ENCODE data around the gene KIF1A. TPM values are rescaled to one million over a fixed set of nuclear protein-coding genes. Genes with fewer than 3 reads are reported as not detected.

KIF1A gene
- total RNA-seq, 1 donor from 2014 or later: 29.9 TPM

GRCh38 chr2:240811346-240812300, 8.4 kb downstream of the KIF1A start:
- Histone ChIP-seq H3K27me3 (no peaks in the 10 kb centered on the region), H3K9me3 (ENCODE audit: low read depth) (no peaks in the 10 kb centered on the region), H3K4me1 (no peaks in the 10 kb centered on the region), H3K79me2 (ENCODE audit: low read depth) (peaks cover 77% of the 10 kb centered on the region), H3F3A (ENCODE audit: low read depth) (no peaks in the 10 kb centered on the region), H2AFZ (replicated peaks) (no peak overlapping the region), H3K4me2 (no peak overlapping the region), H3K36me3 (no peaks in the 10 kb centered on the region), H3K4me3 (no peak overlapping the region), H3K9ac (no peak overlapping the region), H4K20me1 (ENCODE audit: low read depth) (peaks cover 8% of the 10 kb centered on the region), H3K27ac (no peak overlapping the region)
- no peak for DNase-seq (ENCODE audit: low spot score)
- Mint-ChIP-seq H3K36me3 (peaks cover 39% of the 10 kb centered on the region), H3K27ac (no peak overlapping the region), H3K4me3 (no peak overlapping the region), H3K4me1 (no peaks in the 10 kb centered on the region), H3K27me3 (ENCODE audit: insufficient read depth, low read depth) (peaks cover 4% of the 10 kb centered on the region), H3K9me3 (peaks cover 51% of the 10 kb centered on the region)
- no peak for TF ChIP-seq EZH2 (IDR thresholded peaks at IDR 0.05)
- TF ChIP-seq EZH2phosphoT487 (IDR thresholded peaks at IDR 0.05): no peak
- no peak for TF ChIP-seq CTCF (IDR thresholded peaks at IDR 0.05)

GRCh38 chr2:240810621-240811020, 9.4 kb downstream of the KIF1A start:
- TF ChIP-seq CTCF (IDR thresholded peaks at IDR 0.05) (no peak), EZH2 (IDR thresholded peaks at IDR 0.05) (no peak), EZH2phosphoT487 (IDR thresholded peaks at IDR 0.05) (no peak)
- no peak for DNase-seq (ENCODE audit: low spot score)
- peaks cover 77% of the 10 kb centered on the region for H3K79me2 ChIP-seq (ENCODE audit: low read depth)

GRCh38 chr2:240810199-240810598, 9.8 kb downstream of the KIF1A start:
- no peak for DNase-seq (ENCODE audit: low spot score)
- no peaks in the 10 kb centered on the region for H4K20me1 ChIP-seq (ENCODE audit: low read depth)
- TF ChIP-seq EZH2phosphoT487 (IDR thresholded peaks at IDR 0.05): no peak
- TF ChIP-seq EZH2 (IDR thresholded peaks at IDR 0.05): no peak
- TF ChIP-seq CTCF (IDR thresholded peaks at IDR 0.05): peak; percentile 14

More at GRCh38 chr2:240810621-240811020, 9.4 kb downstream of the KIF1A start:
- no peaks in the 10 kb centered on the region for H3K27me3 ChIP-seq
- peaks cover 3% of the 10 kb centered on the region for H4K20me1 ChIP-seq (ENCODE audit: low read depth)
- peaks cover 34% of the 10 kb centered on the region for H3K36me3 Mint-ChIP-seq
- no peaks in the 10 kb centered on the region for H3K36me3 ChIP-seq
- no peaks in the 10 kb centered on the region for H3K4me1 ChIP-seq
- no peaks in the 10 kb centered on the region for H3F3A ChIP-seq (ENCODE audit: low read depth)
- no peaks in the 10 kb centered on the region for H3K4me1 Mint-ChIP-seq
- no peak overlapping the region for H3K4me2 ChIP-seq
- no peak overlapping the region for H3K4me3 Mint-ChIP-seq
- H3K9me3 ChIP-seq (ENCODE audit: low read depth): no peaks in the 10 kb centered on the region
- peaks cover 45% of the 10 kb centered on the region for H3K9me3 Mint-ChIP-seq
- no peak overlapping the region for H3K4me3 ChIP-seq
- no peak overlapping the region for H3K27ac Mint-ChIP-seq
- peaks cover 4% of the 10 kb centered on the region for H3K27me3 Mint-ChIP-seq (ENCODE audit: insufficient read depth, low read depth)
- no peak overlapping the region for H3K9ac ChIP-seq
- no peak overlapping the region for H2AFZ ChIP-seq (replicated peaks)
- no peak overlapping the region for H3K27ac ChIP-seq

More at GRCh38 chr2:240810199-240810598, 9.8 kb downstream of the KIF1A start:
- Mint-ChIP-seq H3K27ac (no peak overlapping the region), H3K9me3 (peaks cover 42% of the 10 kb centered on the region), H3K27me3 (ENCODE audit: insufficient read depth, low read depth) (peaks cover 4% of the 10 kb centered on the region), H3K4me3 (no peak overlapping the region), H3K36me3 (peaks cover 34% of the 10 kb centered on the region), H3K4me1 (no peaks in the 10 kb centered on the region)
- Histone ChIP-seq H3K79me2 (ENCODE audit: low read depth) (peaks cover 77% of the 10 kb centered on the region), H3K9ac (no peak overlapping the region), H3K4me1 (no peaks in the 10 kb centered on the region), H3K27me3 (no peaks in the 10 kb centered on the region), H3K4me2 (no peak overlapping the region), H3K9me3 (ENCODE audit: low read depth) (no peaks in the 10 kb centered on the region), H2AFZ (replicated peaks) (no peak overlapping the region), H3K4me3 (no peak overlapping the region), H3K36me3 (no peaks in the 10 kb centered on the region), H3K27ac (no peak overlapping the region), H3F3A (ENCODE audit: low read depth) (no peaks in the 10 kb centered on the region)
